ENCODE data around the gene GJC1.
A peak's percentile ranks its signal among the peaks of the same experiment; 100 is the strongest.

Gene GJC1

DNA sequence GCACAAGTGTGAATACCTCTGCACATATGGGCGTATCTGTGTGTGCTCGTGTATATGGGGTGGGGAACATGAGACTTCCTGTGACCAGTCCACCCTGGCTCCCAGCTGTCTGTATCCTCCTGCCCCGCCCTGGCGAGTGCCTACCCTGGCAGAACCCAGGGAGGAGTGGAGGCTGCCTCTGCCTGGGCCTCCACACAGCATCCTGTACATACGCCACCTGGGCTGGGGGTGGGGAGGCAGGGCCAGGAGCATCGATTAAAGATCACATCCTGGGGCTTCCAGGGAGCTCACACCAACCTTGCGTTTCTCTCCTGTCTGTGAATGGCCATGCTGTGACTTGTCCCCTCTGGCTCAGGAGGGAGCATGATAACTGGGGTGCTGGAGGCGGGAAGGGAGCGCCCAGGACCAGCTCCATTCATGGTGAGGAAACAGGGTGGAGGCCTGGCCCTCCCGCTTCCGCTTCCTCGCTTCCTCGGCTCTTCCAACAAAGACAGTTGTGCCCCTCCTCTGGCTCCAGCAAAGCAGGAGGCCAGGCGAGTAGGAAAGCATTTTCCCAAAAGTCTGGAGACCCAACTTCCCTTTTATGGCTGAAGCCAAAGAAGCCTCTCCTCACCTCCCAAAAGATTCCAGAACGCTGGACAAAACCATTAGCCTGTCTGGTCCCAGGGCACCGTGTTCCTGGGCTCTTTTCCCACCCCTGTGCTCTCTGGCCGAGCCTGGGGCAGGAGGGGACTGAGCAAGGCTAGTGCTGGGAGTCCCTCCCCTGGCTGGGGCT lies 48.3 kb downstream of the GJC1 start:
- Histone ChIP-seq H3K27me3 (ENCODE audit: insufficient read depth, low read length) (peaks cover 15% of the 10 kb centered on the region), H3K4me3 (ENCODE audit: low read length) (peak overlapping the region; percentile 19; the same call in 1 of the 2 replicates), H3K4me1 (ENCODE audit: insufficient read depth, low read length) (peaks cover 19% of the 10 kb centered on the region), H3K27ac (ENCODE audit: low read length) (no peak overlapping the region), H3K36me3 (ENCODE audit: insufficient read depth, low read depth, low read length) (no peaks in the 10 kb centered on the region), H3K9me3 (ENCODE audit: insufficient read depth, low read depth, low read length) (no peaks in the 10 kb centered on the region), H3K9ac (ENCODE audit: low read depth, low read length) (peak overlapping the region; percentile 43; the same call in 1 of the 2 replicates)

DNA sequence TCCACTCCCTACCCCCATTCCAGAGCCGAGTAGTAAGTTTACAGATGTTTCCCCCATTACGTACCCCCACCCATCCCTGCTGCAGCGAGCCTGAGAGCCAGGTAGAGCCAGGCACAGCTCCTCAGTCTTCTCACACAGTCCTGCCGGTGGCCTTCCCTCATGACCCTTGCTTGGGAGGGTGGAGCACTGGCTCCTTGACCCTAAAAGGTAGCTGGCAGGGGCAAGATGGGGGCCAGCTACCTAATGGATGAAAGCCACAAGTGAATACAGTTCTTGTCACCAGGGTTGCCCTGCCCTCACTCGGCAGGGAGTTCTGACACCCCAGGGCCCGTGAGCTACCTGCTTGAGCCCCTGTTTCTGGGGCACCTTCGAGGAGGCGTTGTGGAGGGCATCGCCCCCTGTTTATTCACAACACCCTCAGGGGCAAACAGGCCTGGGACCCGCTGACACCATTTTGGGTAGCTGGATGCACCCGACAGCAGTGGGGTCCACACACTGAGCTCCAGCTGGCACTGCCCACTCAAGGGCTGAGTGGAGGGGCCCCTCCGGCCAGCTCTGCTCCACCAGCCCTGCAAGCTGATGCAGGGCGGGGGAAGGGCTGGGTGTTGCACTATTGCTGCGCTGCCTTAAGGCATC lies 49.1 kb downstream of the GJC1 start:
- Histone ChIP-seq H3K36me3 (ENCODE audit: insufficient read depth, low read depth, low read length) (no peaks in the 10 kb centered on the region), H3K27me3 (ENCODE audit: insufficient read depth, low read length) (peaks cover 22% of the 10 kb centered on the region), H3K27ac (ENCODE audit: low read length) (no peak overlapping the region), H3K9ac (ENCODE audit: low read depth, low read length) (no peak overlapping the region), H3K4me3 (ENCODE audit: low read length) (no peak overlapping the region), H3K9me3 (ENCODE audit: insufficient read depth, low read depth, low read length) (no peaks in the 10 kb centered on the region), H3K4me1 (ENCODE audit: insufficient read depth, low read length) (peaks cover 19% of the 10 kb centered on the region)

DNA sequence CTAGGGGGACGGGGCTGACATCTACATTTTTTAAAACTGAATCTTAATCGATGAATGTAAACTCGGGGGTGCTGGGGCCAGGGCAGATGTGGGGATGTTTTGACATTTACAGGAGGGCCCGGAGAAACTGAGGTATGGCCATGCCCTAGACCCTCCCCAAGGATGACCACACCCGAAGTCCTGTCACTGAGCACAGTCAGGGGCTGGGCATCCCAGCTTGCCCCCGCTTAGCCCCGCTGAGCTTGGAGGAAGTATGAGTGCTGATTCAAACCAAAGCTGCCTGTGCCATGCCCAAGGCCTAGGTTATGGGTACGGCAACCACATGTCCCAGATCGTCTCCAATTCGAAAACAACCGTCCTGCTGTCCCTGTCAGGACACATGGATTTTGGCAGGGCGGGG lies 49.9 kb downstream of the GJC1 start:
- Histone ChIP-seq H3K27ac (ENCODE audit: low read length) (no peak overlapping the region), H3K9me3 (ENCODE audit: insufficient read depth, low read depth, low read length) (no peaks in the 10 kb centered on the region), H3K4me1 (ENCODE audit: insufficient read depth, low read length) (peaks cover 19% of the 10 kb centered on the region), H3K4me3 (ENCODE audit: low read length) (no peak overlapping the region), H3K27me3 (ENCODE audit: insufficient read depth, low read length) (peaks cover 23% of the 10 kb centered on the region), H3K9ac (ENCODE audit: low read depth, low read length) (no peak overlapping the region), H3K36me3 (ENCODE audit: insufficient read depth, low read depth, low read length) (no peaks in the 10 kb centered on the region)

DNA sequence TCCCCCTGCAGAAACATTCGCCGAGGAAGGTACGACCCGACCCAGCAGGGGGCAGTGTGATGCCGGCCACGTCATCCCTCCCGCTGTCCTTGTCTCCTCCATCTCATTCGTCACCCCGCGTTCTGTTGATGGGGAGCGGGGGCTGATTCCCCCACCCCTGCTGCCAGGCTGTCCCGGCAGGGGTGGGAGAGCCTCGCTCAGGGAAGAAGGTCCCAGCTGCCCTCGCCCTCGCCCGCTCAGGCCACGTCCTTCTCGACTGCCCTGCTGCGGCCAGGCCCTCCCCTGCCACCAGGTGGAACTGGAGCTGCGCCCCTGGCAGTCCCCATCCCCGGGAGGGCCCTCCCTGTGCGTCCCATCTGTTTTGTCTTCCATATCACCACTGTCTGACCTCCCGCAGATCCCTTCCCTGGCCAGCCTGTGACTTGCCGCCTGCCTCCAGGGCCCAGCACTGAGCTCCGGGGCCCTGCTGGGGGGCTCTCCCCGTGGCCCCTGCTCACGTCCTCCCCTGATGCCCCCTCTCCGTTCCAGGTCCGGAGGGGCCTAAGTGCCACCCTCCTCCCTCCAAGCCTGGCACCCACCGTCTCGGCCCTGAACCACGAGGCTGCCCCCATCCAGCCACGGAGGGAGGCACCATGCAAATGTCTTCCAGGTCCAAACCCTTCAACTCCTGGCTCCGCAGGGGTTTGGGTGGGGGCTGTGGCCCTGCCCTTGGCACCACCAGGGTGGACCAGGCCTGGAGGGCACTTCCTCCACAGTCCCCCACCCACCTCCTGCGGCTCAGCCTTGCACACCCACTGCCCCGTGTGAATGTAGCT lies 50.7 kb downstream of the GJC1 start:
- Histone ChIP-seq H3K27me3 (ENCODE audit: insufficient read depth, low read length) (peaks cover 23% of the 10 kb centered on the region), H3K9ac (ENCODE audit: low read depth, low read length) (peak overlapping the region; percentile 3; the same call in 1 of the 2 replicates), H3K27ac (ENCODE audit: low read length) (no peak overlapping the region), H3K9me3 (ENCODE audit: insufficient read depth, low read depth, low read length) (no peaks in the 10 kb centered on the region), H3K4me3 (ENCODE audit: low read length) (peak overlapping the region; percentile 48; the same call in 1 of the 2 replicates), H3K4me1 (ENCODE audit: insufficient read depth, low read length) (peaks cover 19% of the 10 kb centered on the region), H3K36me3 (ENCODE audit: insufficient read depth, low read depth, low read length) (no peaks in the 10 kb centered on the region)

DNA sequence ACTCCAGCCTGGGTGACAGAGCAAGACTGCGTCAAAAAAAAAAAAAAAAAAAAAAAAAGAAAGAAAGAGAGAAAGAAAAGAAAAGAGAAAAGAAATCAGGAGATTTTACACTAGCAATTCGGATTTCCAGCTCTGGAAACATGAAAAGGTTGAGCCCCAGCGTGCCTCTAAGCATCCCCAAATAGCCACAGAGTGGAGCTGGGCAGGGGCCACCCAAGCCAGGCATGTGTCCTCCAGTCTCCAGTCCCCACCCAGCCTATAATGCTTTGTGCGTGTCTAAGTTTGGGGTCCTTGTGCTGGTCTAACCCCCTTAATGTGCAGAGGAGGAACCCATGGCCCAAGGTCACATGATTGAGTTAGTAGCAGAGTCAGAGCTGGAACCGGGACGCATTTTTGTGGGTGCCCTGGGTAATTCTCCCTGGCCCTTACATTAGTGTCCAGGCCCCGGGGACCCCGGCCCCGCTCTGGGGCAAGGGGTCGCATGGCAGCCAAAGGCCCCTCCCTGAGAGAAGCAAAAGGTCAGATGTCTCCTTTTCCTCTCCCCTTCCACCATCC lies 51.4 kb downstream of the GJC1 start:
- Histone ChIP-seq H3K27me3 (ENCODE audit: insufficient read depth, low read length) (peaks cover 23% of the 10 kb centered on the region), H3K9ac (ENCODE audit: low read depth, low read length) (no peak overlapping the region; the same call in 1 of the 2 replicates), H3K4me3 (ENCODE audit: low read length) (peak overlapping the region; percentile 48; the same call in 1 of the 2 replicates), H3K4me1 (ENCODE audit: insufficient read depth, low read length) (peaks cover 19% of the 10 kb centered on the region), H3K36me3 (ENCODE audit: insufficient read depth, low read depth, low read length) (no peaks in the 10 kb centered on the region), H3K9me3 (ENCODE audit: insufficient read depth, low read depth, low read length) (no peaks in the 10 kb centered on the region), H3K27ac (ENCODE audit: low read length) (no peak overlapping the region)

DNA sequence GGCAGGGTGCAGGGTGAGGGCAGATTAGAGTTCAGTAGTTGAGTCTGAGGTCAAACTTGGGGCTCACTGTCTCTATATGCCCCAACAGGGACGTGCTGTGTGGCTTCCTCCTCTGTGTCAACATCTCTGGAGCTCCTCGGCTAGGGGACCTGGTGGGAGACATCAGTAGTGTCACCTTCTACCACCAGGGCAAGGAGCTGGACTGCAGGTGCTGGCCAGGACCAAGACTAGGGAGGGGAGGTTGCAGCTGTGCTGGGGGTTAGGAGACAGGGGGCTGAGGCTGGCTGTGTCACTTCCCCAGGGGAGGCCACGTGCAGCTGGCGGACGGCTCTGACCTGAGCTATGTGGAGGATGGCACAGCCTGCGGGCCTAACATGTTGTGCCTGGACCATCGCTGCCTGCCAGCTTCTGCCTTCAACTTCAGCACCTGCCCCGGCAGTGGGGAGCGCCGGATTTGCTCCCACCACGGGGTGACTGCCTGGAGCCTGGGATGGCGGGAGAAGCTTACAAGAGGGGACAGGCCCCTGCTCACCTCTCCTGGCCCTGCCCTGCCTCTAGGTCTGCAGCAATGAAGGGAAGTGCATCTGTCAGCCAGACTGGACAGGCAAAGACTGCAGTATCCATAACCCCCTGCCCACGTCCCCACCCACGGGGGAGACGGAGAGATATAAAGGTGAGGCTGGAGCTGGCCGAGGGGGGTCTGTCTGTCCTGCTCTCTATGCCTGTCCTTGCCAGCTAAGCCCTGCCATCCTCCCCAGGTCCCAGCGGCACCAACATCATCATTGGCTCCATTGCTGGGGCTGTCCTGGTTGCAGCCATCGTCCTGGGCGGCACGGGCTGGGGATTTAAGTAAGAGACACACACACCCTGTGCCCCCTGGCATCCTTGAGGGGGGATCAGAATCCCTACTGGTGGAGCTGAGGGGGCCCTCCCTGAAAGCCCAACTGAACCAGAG lies 52.4 kb downstream of the GJC1 start:
- no peaks in the 10 kb centered on the region for H3K9me3 ChIP-seq (ENCODE audit: insufficient read depth, low read depth, low read length)
- no peak overlapping the region for H3K4me3 ChIP-seq (ENCODE audit: low read length)
- H3K4me1 ChIP-seq (ENCODE audit: insufficient read depth, low read length): peaks cover 18% of the 10 kb centered on the region
- no peak overlapping the region for H3K27ac ChIP-seq (ENCODE audit: low read length)
- peaks cover 23% of the 10 kb centered on the region for H3K27me3 ChIP-seq (ENCODE audit: insufficient read depth, low read length)
- no peak overlapping the region for H3K9ac ChIP-seq (ENCODE audit: low read depth, low read length)
- no peaks in the 10 kb centered on the region for H3K36me3 ChIP-seq (ENCODE audit: insufficient read depth, low read depth, low read length)

DNA sequence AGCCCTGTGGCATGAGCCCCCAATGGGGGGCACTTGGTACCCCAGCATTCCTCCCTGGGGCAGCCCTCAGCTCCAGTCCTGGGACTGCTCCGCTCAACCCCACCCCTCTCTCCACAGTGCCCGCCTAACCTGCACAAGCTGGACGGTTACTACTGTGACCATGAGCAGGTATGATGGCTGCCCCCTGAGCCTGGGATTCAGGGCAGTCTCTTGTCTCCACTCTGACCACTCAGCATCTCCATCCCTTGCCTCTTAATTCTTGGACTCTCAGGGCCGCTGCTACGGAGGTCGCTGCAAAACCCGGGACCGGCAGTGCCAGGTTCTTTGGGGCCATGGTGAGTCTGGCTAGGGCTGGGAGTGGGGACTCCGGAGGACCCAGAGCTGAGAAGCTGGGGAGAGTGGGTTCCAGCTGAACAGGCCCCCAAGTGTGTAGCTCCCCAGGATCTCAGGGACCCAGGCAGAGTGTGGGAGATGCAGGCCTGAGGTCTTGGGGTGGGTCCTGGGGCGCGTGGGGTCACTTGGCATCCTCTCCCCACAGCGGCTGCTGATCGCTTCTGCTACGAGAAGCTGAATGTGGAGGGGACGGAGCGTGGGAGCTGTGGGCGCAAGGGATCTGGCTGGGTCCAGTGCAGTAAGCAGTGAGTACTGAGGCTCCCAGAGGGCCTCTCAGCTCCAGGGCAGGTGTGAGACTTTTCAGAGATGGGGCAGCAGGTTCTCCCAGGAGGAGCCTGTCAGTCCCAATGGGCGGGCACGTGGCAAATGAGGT lies 53.3 kb downstream of the GJC1 start:
- no peaks in the 10 kb centered on the region for H3K9me3 ChIP-seq (ENCODE audit: insufficient read depth, low read depth, low read length)
- no peak overlapping the region for H3K27ac ChIP-seq (ENCODE audit: low read length)
- H3K27me3 ChIP-seq (ENCODE audit: insufficient read depth, low read length): peaks cover 23% of the 10 kb centered on the region
- no peak overlapping the region; the same call in 1 of the 2 replicates for H3K4me3 ChIP-seq (ENCODE audit: low read length)
- no peak overlapping the region for H3K9ac ChIP-seq (ENCODE audit: low read depth, low read length)
- no peaks in the 10 kb centered on the region for H3K36me3 ChIP-seq (ENCODE audit: insufficient read depth, low read depth, low read length)
- H3K4me1 ChIP-seq (ENCODE audit: insufficient read depth, low read length): peaks cover 10% of the 10 kb centered on the region; the same call in 1 of the 2 replicates

DNA sequence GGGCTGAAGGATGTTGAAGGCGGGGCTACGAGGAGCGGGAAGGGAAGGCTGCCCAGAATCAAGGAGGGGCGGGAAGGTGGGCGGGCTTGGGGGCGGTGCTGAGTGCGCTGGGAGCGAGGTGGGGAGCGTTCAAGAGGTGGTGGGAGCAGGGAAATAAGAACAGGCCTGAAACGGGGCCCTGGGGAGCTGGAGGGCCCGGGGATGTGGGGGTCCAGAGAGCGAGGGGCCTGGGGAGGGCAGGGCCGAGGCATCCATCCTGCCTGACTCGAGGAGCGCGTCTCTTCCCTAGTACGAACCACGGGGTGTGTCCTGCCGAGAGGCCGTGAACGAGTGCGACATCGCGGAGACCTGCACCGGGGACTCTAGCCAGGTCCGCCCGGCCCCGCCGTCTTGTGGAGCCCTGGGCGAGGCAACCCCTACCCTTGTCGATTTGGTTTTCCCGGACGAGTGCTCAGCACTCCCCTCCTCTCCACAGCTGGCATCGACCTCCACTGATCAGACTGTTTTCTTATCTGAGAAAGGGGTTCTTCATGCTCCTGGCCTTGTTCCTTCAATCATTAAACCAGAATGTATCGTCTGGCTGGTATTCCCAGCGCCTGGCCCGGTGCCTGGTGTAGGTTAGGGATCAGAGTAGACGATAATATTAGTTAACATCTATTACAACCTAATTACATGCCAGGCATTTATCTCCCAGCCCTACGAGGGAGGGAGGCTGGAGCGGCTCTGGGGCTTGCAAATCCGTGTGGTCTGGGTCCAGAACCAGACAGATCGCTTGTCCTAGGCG lies 54.1 kb downstream of the GJC1 start:
- H3K4me1 ChIP-seq (ENCODE audit: insufficient read depth, low read length): peaks cover 2% of the 10 kb centered on the region; the same call in 1 of the 2 replicates
- peaks cover 23% of the 10 kb centered on the region for H3K27me3 ChIP-seq (ENCODE audit: insufficient read depth, low read length)
- no peaks in the 10 kb centered on the region for H3K36me3 ChIP-seq (ENCODE audit: insufficient read depth, low read depth, low read length)
- no peaks in the 10 kb centered on the region for H3K9me3 ChIP-seq (ENCODE audit: insufficient read depth, low read depth, low read length)
- peak overlapping the region; percentile 59; the same call in 1 of the 2 replicates for H3K9ac ChIP-seq (ENCODE audit: low read depth, low read length)
- H3K27ac ChIP-seq (ENCODE audit: low read length): no peak overlapping the region
- H3K4me3 ChIP-seq (ENCODE audit: low read length): peak overlapping the region; percentile 69

DNA sequence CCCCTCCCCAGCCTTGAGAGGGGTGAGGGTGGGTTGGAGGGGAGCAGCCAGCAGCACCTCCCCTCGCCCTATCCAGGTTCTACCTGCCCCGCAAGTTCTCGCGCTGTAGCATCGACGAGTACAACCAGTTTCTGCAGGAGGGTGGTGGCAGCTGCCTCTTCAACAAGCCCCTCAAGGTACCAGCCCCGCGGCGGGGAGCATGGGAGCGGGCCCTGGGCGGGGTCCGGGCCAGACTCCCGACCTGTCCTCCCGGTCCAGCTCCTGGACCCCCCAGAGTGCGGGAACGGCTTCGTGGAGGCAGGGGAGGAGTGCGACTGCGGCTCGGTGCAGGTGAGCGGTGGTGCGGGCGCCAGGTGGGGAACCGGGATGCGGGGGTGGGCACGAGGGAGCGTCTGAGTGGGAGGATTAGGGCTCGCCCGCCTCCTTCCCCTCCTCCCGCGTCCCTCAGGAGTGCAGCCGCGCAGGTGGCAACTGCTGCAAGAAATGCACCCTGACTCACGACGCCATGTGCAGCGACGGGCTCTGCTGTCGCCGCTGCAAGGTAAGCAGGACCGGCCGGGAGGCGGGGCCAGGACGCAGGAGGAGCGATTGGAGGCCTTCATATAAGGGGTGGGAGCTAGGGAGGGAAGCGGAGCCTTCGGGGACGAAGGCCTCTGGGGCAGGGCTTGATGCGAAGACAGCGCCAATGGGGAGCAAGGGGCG lies 54.8 kb downstream of the GJC1 start:
- Histone ChIP-seq H3K27me3 (ENCODE audit: insufficient read depth, low read length) (peaks cover 23% of the 10 kb centered on the region), H3K9ac (ENCODE audit: low read depth, low read length) (peak overlapping the region; percentile 71; the same call in 1 of the 2 replicates), H3K4me3 (ENCODE audit: low read length) (peak overlapping the region; percentile 77), H3K27ac (ENCODE audit: low read length) (no peak overlapping the region), H3K9me3 (ENCODE audit: insufficient read depth, low read depth, low read length) (no peaks in the 10 kb centered on the region), H3K4me1 (ENCODE audit: insufficient read depth, low read length) (0 out of 2 replicates have a peak, but pooled peaks cover 2% of the 10 kb centered on the region), H3K36me3 (ENCODE audit: insufficient read depth, low read depth, low read length) (no peaks in the 10 kb centered on the region)
